GM12864 (cell line): ENCODE measurements around the gene CTNNB1.

Experiments used
- DNase-seq: peaks from one replicate; pipeline ENCODE4 v3.0.0-alpha.2; 2011; ENCODE audit warnings: low read depth
- H3K4me3 ChIP-seq: 2 replicates; pipeline ENCODE4 v1.5.1; 2011; ENCODE audit warnings: mild to moderate bottlenecking, low read depth, low read length, control low read depth
- CTCF ChIP-seq: IDR thresholded peaks from 2 replicates; pipeline ENCODE4 v1.5.1; 2011; ENCODE audit warnings: low read depth, mild to moderate bottlenecking, moderate library complexity, low read length, control low read depth, inconsistent platforms; ENCODE audit errors: missing control alignments

The CTNNB1 gene

GRCh38 chr3:41163421-41163820 lies 35.9 kb upstream of the CTNNB1 start:
- TF ChIP-seq CTCF: no peak
- H3K4me3 ChIP-seq: no peak overlapping the region
- DNase-seq: no peak

- no peak for TF ChIP-seq CTCF
- H3K4me3 ChIP-seq: no peak overlapping the region
- DNase-seq: no peak
Observed at GRCh38 chr3:41164777-41165176, 34.5 kb upstream of the CTNNB1 start.

- no peak for TF ChIP-seq CTCF
- no peak for DNase-seq
- no peak overlapping the region for H3K4me3 ChIP-seq
Observed at GRCh38 chr3:41167722-41168497, 31.4 kb upstream of the CTNNB1 start.

GRCh38 chr3:41169023-41169422 lies 30.3 kb upstream of the CTNNB1 start:
- no peak overlapping the region for H3K4me3 ChIP-seq
- DNase-seq: no peak

GRCh38 chr3:41173926-41174885 lies 25.1 kb upstream of the CTNNB1 start:
- no peak for DNase-seq
- no peak overlapping the region for H3K4me3 ChIP-seq
- TF ChIP-seq CTCF: no peak

More at GRCh38 chr3:41169023-41169422, 30.3 kb upstream of the CTNNB1 start:
- TF ChIP-seq CTCF: no peak

GRCh38 chr3:41175365-41175764 lies 23.9 kb upstream of the CTNNB1 start:
- no peak for TF ChIP-seq CTCF
- DNase-seq: no peak
- no peak overlapping the region for H3K4me3 ChIP-seq
